Measurements from ENCODE around the gene CCDC152. TPM values are rescaled to one million over a fixed set of nuclear protein-coding genes. Genes with fewer than 3 reads are reported as not detected.

Gene CCDC152
- total RNA-seq, 4 donors from 2014 or later: 0.13 to 1.1 (median 0.65) TPM

DNA sequence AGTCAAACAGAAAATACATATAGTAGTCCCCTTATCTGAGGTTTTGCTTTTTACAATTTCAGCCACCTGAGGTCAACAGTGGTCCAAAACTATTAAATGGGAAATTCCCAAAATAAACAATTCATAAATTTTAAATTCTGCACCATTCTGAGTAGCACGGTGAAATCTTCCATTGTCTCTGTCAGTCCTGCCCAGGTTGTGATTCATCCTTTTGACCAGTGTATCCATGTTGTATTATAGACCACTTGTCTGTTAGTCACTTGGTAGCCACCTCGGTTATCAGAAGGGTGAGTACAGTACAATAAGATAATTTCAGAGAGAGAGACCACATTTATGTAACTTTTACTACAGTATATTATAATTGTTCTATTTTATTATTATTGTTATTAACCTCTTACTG lies 2.8 kb downstream of the CCDC152 start:
- in situ Hi-C loops (cut with MboI; ENCODE audit: low sequenced_read_pairs in 4 of 4) (loop anchor here in 2 of 4 donors (25.0 kb wide), 2 partner anchors 347 to 897 kb away; partner anchors contain the start of genes OXCT1 (in 2 of the 2) and GHR (in 1 of the 2)), intact Hi-C loops (cut with DNase I; ENCODE audit: low total_unique reads) (no loop called here)
- TF ChIP-seq, protein P1, sequence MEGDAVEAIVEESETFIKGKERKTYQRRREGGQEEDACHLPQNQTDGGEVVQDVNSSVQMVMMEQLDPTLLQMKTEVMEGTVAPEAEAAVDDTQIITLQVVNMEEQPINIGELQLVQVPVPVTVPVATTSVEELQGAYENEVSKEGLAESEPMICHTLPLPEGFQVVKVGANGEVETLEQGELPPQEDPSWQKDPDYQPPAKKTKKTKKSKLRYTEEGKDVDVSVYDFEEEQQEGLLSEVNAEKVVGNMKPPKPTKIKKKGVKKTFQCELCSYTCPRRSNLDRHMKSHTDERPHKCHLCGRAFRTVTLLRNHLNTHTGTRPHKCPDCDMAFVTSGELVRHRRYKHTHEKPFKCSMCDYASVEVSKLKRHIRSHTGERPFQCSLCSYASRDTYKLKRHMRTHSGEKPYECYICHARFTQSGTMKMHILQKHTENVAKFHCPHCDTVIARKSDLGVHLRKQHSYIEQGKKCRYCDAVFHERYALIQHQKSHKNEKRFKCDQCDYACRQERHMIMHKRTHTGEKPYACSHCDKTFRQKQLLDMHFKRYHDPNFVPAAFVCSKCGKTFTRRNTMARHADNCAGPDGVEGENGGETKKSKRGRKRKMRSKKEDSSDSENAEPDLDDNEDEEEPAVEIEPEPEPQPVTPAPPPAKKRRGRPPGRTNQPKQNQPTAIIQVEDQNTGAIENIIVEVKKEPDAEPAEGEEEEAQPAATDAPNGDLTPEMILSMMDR (IDR thresholded peaks at IDR 0.05 in 4 of 5, conservative IDR thresholded peaks at IDR 0.05 in 1 of 5): no peak
- no peak for TF ChIP-seq POLR2A (IDR thresholded peaks at IDR 0.05)
- Histone ChIP-seq H3K4me1 (peaks cover 0 to 8% of the 10 kb centered on the region in 2 donors), H3K27ac (no peak overlapping the region), H3K27me3 (no peaks in the 10 kb centered on the region), H3K36me3 (no peaks in the 10 kb centered on the region), H3K4me3 (no peak overlapping the region), H3K9me3 (no peaks in the 10 kb centered on the region)
- DNase-seq: no peak
- no peak for ATAC-seq

DNA sequence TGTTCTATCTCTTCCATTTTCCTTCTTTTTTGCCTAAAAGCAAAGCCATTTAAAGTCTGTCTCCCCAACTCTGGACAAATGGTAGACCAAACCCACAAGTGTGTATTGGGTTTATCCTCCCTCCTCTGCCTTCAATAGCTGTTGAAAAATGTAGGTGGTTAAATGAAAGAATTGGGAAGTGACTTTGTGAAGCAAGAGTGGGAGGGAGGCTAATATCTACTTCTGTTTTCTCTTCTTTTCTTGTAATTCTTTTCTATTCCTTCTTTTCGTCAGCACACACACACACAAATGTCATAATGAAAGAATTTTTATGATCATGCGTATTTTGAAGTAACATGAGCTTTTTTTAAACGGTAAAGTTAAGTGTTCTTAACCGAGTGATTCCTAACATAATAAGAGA lies 3.8 kb downstream of the CCDC152 start:
- no peaks in the 10 kb centered on the region for H3K27me3 ChIP-seq
- H3K4me1 ChIP-seq: peaks cover 0 to 8% of the 10 kb centered on the region in 2 donors
- no peak overlapping the region for H3K27ac ChIP-seq
- H3K4me3 ChIP-seq: no peak overlapping the region
- intact Hi-C loops (cut with DNase I; ENCODE audit: low total_unique reads): loop anchor here (10.0 kb wide), 1 partner anchor 756 kb away; no protein-coding TSS in a partner anchor
- DNase-seq (no peak), ATAC-seq (no peak)
- in situ Hi-C loops (cut with MboI; ENCODE audit: low sequenced_read_pairs in 4 of 4): loop anchor here (10.0 to 25.0 kb wide), 4 partner anchors 336 to 898 kb away; partner anchors contain the start of genes GHR (in 2 of the 4) and OXCT1 (in 2 of the 4)
- no peaks in the 10 kb centered on the region for H3K9me3 ChIP-seq
- TF ChIP-seq, protein P1 (IDR thresholded peaks at IDR 0.05 in 4 of 5, conservative IDR thresholded peaks at IDR 0.05 in 1 of 5): no peak
- TF ChIP-seq POLR2A (IDR thresholded peaks at IDR 0.05): no peak
- H3K36me3 ChIP-seq: no peaks in the 10 kb centered on the region

DNA sequence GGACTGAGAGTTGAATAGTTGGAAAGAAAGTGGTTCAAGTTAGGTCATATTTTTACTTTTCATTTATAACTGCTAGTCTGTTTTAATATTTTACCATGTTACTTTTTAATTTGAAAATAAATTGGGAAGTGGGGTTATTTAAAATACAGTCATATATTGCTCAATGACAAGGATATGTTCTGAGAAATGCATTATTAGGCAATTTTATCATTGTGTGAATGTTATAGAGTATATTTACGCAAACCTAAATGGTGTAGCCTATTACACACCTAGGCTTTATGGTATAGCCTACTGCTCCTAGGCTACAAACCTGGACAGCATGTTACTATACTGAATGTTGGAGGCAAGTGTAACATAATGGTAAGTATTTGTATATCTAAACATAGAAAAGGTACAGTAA lies 5.2 kb downstream of the CCDC152 start:
- peaks cover 0 to 8% of the 10 kb centered on the region in 2 donors for H3K4me1 ChIP-seq
- no peaks in the 10 kb centered on the region for H3K27me3 ChIP-seq
- ATAC-seq: no peak
- DNase-seq: no peak
- in situ Hi-C loops (cut with MboI; ENCODE audit: low sequenced_read_pairs in 4 of 4): loop anchor here (10.0 to 25.0 kb wide), 4 partner anchors 337 to 899 kb away; partner anchors contain the start of genes GHR (in 2 of the 4) and OXCT1 (in 2 of the 4)
- TF ChIP-seq POLR2A (IDR thresholded peaks at IDR 0.05): no peak
- TF ChIP-seq, protein P1 (IDR thresholded peaks at IDR 0.05 in 4 of 5, conservative IDR thresholded peaks at IDR 0.05 in 1 of 5): no peak
- no peaks in the 10 kb centered on the region for H3K9me3 ChIP-seq
- H3K4me3 ChIP-seq: no peak overlapping the region
- H3K27ac ChIP-seq: no peak overlapping the region
- intact Hi-C loops (cut with DNase I; ENCODE audit: low total_unique reads): loop anchor here (10.0 kb wide), 1 partner anchor 757 kb away; no protein-coding TSS in a partner anchor
- no peaks in the 10 kb centered on the region for H3K36me3 ChIP-seq

DNA sequence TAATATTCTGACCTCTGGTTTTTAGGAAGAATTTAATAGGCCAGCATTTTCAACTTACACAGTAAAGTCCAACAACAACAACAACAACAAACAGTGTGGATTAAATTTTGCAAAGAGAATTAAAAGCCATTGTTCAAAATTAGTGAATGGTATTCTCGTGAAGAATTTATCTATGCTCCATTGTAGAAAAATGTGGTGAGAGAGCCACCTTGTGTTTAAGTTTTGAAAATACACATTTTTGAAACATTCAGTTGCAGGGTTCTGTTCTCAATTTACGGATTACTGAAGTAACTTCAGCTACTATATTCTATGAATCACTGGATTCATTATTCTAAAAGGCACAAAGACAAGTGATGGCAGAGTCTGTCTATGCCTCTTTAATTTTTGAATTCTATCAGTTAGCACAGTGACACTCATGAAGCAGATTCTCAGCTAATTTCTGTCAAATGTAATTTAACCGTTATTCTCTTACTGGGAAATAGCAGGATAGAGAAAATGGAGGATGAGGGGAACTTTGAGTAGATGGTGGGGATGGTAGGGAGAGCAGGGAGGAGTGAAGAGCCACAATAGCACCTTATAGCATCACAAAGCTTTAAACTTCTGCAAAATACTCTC lies 11.0 kb downstream of the CCDC152 start:
- H3K9me3 ChIP-seq: no peaks in the 10 kb centered on the region
- H3K27ac ChIP-seq: no peak overlapping the region
- in situ Hi-C loops (cut with MboI; ENCODE audit: low sequenced_read_pairs in 4 of 4): loop anchor here (10.0 to 25.0 kb wide), 4 partner anchors 343 to 905 kb away; partner anchors contain the start of genes GHR (in 2 of the 4) and OXCT1 (in 2 of the 4)
- ATAC-seq (no peak), DNase-seq (no peak)
- H3K4me1 ChIP-seq: peaks cover 6% of the 10 kb centered on the region in 2 donors
- no peaks in the 10 kb centered on the region for H3K36me3 ChIP-seq
- H3K27me3 ChIP-seq: no peaks in the 10 kb centered on the region
- TF ChIP-seq, protein P1 (IDR thresholded peaks at IDR 0.05 in 4 of 5, conservative IDR thresholded peaks at IDR 0.05 in 1 of 5): peak; percentile 52 to 60 (median 58)
- TF ChIP-seq POLR2A (IDR thresholded peaks at IDR 0.05): no peak
- intact Hi-C loops (cut with DNase I; ENCODE audit: low total_unique reads): loop anchor here (1.0 to 10.0 kb wide), 5 partner anchors 344 to 910 kb away; partner anchors contain the start of genes FBXO4 and GHR
- no peak overlapping the region for H3K4me3 ChIP-seq

Measured in gastrocnemius medialis (tissue), 4 donors.